Thyroid gland (tissue), 4 donors: ENCODE data around the gene GRIP1.

Experiments
- POLR2A ChIP-seq, 2 donors: fragments of 450-650 bp; IDR thresholded peaks; one replicate each; pipeline ENCODE4 v1.6.1; 2017; ENCODE audit warnings: antibody characterized with exemption in 2 of 2, mild to moderate bottlenecking in 2 of 2, moderate library complexity in 1 of 2
- TF ChIP-seq, protein P1 (sequence below), 6 experiments: fragments of 200-600 bp in 3 of 6; fragments of 450-650 bp in 3 of 6; sonication (generic) in 3 of 6; IDR thresholded peaks; one replicate each; pipeline ENCODE4 v1.5.1; 2016 to 2019; ENCODE audit warnings: antibody characterized with exemption in 6 of 6, mild to moderate bottlenecking in 2 of 6, inconsistent platforms in 1 of 6, moderate library complexity in 1 of 6

- TF ChIP-seq POLR2A (IDR thresholded peaks at IDR 0.05) = no peak
- TF ChIP-seq, protein P1, sequence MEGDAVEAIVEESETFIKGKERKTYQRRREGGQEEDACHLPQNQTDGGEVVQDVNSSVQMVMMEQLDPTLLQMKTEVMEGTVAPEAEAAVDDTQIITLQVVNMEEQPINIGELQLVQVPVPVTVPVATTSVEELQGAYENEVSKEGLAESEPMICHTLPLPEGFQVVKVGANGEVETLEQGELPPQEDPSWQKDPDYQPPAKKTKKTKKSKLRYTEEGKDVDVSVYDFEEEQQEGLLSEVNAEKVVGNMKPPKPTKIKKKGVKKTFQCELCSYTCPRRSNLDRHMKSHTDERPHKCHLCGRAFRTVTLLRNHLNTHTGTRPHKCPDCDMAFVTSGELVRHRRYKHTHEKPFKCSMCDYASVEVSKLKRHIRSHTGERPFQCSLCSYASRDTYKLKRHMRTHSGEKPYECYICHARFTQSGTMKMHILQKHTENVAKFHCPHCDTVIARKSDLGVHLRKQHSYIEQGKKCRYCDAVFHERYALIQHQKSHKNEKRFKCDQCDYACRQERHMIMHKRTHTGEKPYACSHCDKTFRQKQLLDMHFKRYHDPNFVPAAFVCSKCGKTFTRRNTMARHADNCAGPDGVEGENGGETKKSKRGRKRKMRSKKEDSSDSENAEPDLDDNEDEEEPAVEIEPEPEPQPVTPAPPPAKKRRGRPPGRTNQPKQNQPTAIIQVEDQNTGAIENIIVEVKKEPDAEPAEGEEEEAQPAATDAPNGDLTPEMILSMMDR (IDR thresholded peaks at IDR 0.05) = no peak
Observed at GRCh38 chr12:66549050-66549389, 129.9 kb downstream of the GRIP1 start.
